Measurements from ENCODE around the gene FIP1L1. TPM values are rescaled to one million over a fixed set of nuclear protein-coding genes. Genes with fewer than 3 reads are reported as not detected.

The FIP1L1 gene
- total RNA-seq, 3 donors from 2014 or later (not counting 1 experiment from before 2014, with no cell fraction given), result 76.2 to 94.0 (median 85.6) TPM

DNA sequence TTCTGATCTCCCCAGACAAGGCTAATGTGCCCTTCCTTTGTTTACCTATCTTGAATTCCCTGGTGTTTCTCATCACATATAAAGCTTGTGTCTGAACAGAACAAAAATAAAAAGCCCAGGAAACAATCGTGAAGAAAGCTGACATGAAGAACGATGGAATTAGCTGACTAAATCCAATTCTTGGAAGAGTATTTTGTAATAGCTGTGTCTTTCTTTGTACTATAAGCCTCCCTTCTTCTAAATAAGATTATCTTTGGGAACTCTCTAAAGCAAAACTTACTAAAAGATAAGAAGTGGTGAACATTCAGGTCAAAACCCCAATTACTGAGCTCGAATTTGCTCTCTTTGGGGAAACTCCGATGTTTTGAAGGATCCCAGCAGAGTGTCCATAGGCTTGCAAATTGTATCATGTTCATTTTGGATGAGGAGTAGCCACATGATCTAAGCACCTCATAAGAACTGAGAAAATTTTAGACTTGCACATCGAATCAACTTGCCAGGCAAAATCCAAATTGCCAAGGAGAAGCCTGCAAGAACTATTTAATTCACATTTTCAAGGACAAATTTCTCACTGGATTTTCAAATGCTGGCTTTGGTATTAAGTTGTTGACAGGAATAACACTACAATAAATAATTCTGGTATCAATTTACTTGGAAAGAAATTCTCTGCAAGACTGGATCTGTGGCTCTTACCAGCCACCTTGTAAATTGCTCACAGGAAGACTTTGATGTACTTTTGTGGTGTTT, 107.6 kb downstream of the FIP1L1 start:
- TF ChIP-seq, protein P1, sequence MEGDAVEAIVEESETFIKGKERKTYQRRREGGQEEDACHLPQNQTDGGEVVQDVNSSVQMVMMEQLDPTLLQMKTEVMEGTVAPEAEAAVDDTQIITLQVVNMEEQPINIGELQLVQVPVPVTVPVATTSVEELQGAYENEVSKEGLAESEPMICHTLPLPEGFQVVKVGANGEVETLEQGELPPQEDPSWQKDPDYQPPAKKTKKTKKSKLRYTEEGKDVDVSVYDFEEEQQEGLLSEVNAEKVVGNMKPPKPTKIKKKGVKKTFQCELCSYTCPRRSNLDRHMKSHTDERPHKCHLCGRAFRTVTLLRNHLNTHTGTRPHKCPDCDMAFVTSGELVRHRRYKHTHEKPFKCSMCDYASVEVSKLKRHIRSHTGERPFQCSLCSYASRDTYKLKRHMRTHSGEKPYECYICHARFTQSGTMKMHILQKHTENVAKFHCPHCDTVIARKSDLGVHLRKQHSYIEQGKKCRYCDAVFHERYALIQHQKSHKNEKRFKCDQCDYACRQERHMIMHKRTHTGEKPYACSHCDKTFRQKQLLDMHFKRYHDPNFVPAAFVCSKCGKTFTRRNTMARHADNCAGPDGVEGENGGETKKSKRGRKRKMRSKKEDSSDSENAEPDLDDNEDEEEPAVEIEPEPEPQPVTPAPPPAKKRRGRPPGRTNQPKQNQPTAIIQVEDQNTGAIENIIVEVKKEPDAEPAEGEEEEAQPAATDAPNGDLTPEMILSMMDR (IDR thresholded peaks at IDR 0.05), result no peak
- no peaks in the 10 kb centered on the region for H3K4me1 Mint-ChIP-seq
- 82% methylated on average over 4 of the region's 5 CpGs for WGBS (ENCODE audit: insufficient coverage)
- no peak overlapping the region for H3K27ac Mint-ChIP-seq
- Histone ChIP-seq H3K36me3 (ENCODE audit: control insufficient read depth, insufficient read depth, low read length) (no peaks in the 10 kb centered on the region), H3K27me3 (ENCODE audit: control insufficient read depth, insufficient read depth, low read length) (no peaks in the 10 kb centered on the region), H3K27ac (ENCODE audit: low read length) (no peak overlapping the region), H3K4me3 (ENCODE audit: low read length) (no peak overlapping the region), H3K4me1 (ENCODE audit: control insufficient read depth, insufficient read depth, low read length) (no peaks in the 10 kb centered on the region), H3K9me3 (ENCODE audit: control insufficient read depth, insufficient read depth, low read length) (no peaks in the 10 kb centered on the region)
- peaks cover 0 to 2% of the 10 kb centered on the region in 2 donors for H3K9me3 Mint-ChIP-seq
- ATAC-seq, result no peak
- H3K36me3 Mint-ChIP-seq, result no peaks in the 10 kb centered on the region
- no peak for DNase-seq
- H3K4me3 Mint-ChIP-seq, result no peak overlapping the region
- intact Hi-C loops (cut with micrococcal nuclease), result no loop called here
- H3K27me3 Mint-ChIP-seq (ENCODE audit: low read depth in 2 of 2), result peaks cover 8 to 58% of the 10 kb centered on the region in 2 donors

DNA sequence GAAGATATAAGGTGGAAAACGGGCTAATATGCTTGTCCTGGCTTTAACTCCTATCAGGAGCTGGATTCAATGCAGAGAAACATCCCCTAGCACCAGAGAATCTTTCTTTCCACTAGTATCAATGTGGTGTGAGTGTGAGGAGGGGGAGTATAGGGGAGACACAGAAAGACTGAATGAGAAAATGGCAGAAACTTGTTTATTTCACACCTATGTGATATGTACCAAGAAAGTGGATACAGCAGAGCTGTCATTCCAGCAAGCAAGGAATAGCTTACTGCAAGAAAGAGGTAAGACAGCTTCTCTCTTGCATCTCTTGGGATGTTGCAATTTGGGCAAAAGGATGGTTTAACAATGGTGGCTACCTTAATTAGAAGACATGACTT, 108.2 kb downstream of the FIP1L1 start:
- Histone ChIP-seq H3K4me1 (ENCODE audit: control insufficient read depth, insufficient read depth, low read length) (no peaks in the 10 kb centered on the region), H3K27ac (ENCODE audit: low read length) (no peak overlapping the region), H3K9me3 (ENCODE audit: control insufficient read depth, insufficient read depth, low read length) (no peaks in the 10 kb centered on the region), H3K27me3 (ENCODE audit: control insufficient read depth, insufficient read depth, low read length) (no peaks in the 10 kb centered on the region), H3K4me3 (ENCODE audit: low read length) (no peak overlapping the region), H3K36me3 (ENCODE audit: control insufficient read depth, insufficient read depth, low read length) (no peaks in the 10 kb centered on the region)
- Mint-ChIP-seq H3K9me3 (peaks cover 0 to 2% of the 10 kb centered on the region in 2 donors), H3K4me3 (no peak overlapping the region), H3K4me1 (no peaks in the 10 kb centered on the region), H3K36me3 (no peaks in the 10 kb centered on the region), H3K27ac (no peak overlapping the region), H3K27me3 (ENCODE audit: low read depth in 2 of 2) (peaks cover 8 to 63% of the 10 kb centered on the region in 2 donors)
- intact Hi-C loops (cut with micrococcal nuclease), result no loop called here
- 60% methylated on average over 1 of the region's 1 CpG for WGBS (ENCODE audit: insufficient coverage)
- DNase-seq, result no peak
- ATAC-seq, result no peak
- TF ChIP-seq, protein P1 (IDR thresholded peaks at IDR 0.05), result no peak

DNA sequence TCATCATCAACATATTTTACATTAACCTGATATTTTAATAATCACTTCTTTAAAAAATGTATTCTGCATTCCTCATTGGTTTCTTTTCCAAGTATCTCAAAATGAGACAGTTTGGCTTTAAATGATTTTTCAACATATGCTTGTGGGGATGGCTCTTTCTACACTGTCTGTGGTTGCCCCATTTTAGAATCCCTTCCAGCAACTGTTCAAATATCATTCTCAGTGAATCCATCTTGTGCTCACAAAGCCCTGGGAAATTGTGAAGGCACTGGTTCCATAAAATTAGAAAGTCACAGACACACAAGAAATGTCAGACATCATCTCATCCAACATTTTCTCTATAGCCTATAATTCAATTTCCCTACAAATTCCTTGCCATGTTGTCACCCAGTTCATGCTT, 110.3 kb downstream of the FIP1L1 start:
- Histone ChIP-seq H3K27me3 (ENCODE audit: control insufficient read depth, insufficient read depth, low read length) (no peaks in the 10 kb centered on the region), H3K4me1 (ENCODE audit: control insufficient read depth, insufficient read depth, low read length) (no peaks in the 10 kb centered on the region), H3K27ac (ENCODE audit: low read length) (no peak overlapping the region), H3K36me3 (ENCODE audit: control insufficient read depth, insufficient read depth, low read length) (no peaks in the 10 kb centered on the region), H3K4me3 (ENCODE audit: low read length) (no peak overlapping the region), H3K9me3 (ENCODE audit: control insufficient read depth, insufficient read depth, low read length) (no peaks in the 10 kb centered on the region)
- no peak for DNase-seq
- intact Hi-C loops (cut with micrococcal nuclease), result no loop called here
- Mint-ChIP-seq H3K9me3 (peaks cover 0 to 2% of the 10 kb centered on the region in 2 donors), H3K4me3 (no peak overlapping the region), H3K36me3 (no peaks in the 10 kb centered on the region), H3K27ac (no peak overlapping the region), H3K27me3 (ENCODE audit: low read depth in 2 of 2) (peaks cover 8 to 65% of the 10 kb centered on the region in 2 donors), H3K4me1 (no peaks in the 10 kb centered on the region)
- TF ChIP-seq, protein P1 (IDR thresholded peaks at IDR 0.05), result no peak
- ATAC-seq, result no peak
